K562 (cell line): ENCODE results near the gene SCYL1. TPM values are rescaled to one million over a fixed set of nuclear protein-coding genes. Genes with fewer than 3 reads are reported as not detected.

Experiments used
- ARID1B ChIP-seq: fragments of 450-650 bp; IDR thresholded peaks from 2 replicates; pipeline ENCODE4 v1.6.1; 2016; ENCODE audit warnings: antibody characterized with exemption, mild to moderate bottlenecking, inconsistent platforms
- ATF6 ChIP-seq: sonication (generic); formaldehyde crosslinking; IDR thresholded peaks from 2 replicates; pipeline ENCODE4 v1.4.0; 2020; ENCODE audit warnings: mild to moderate bottlenecking, missing genetic modification reagents
- BRD4 ChIP-seq: fragments of 200-600 bp; sonication (generic); IDR thresholded peaks from 2 replicates; pipeline ENCODE4 v1.6.1; 2017; ENCODE audit warnings: inconsistent platforms
- CBFA2T3 ChIP-seq: fragments of 450-650 bp; IDR thresholded peaks from 2 replicates; pipeline ENCODE4 v1.6.1; 2017
- E2F3 ChIP-seq: fragments of 250-450 bp; sonication (Bioruptor Pico); IDR thresholded peaks from 2 replicates; pipeline ENCODE4 v1.4.0; 2020; ENCODE audit warnings: mild to moderate bottlenecking
- FOXA3 ChIP-seq, 2 experiments: fragments of 450-650 bp in 1 of 2; sonication (generic) in 1 of 2; formaldehyde crosslinking; IDR thresholded peaks in 1 of 2; conservative IDR thresholded peaks in 1 of 2; 2 replicates each; pipeline versions ENCODE4 v1.4.0 to v1.8.0; 2020 to 2022; ENCODE audit warnings: mild to moderate bottlenecking in 2 of 2, missing genetic modification reagents in 1 of 2
- FOXP1 ChIP-seq: sonication (generic); formaldehyde crosslinking; IDR thresholded peaks from 2 replicates; pipeline ENCODE4 v1.8.0; 2022; ENCODE audit warnings: mild to moderate bottlenecking, missing genetic modification reagents
- HLTF ChIP-seq: fragments of 450-650 bp; IDR thresholded peaks from 2 replicates; pipeline ENCODE4 v1.6.1; 2016
- JUND ChIP-seq, 2 experiments: IDR thresholded peaks; 2 replicates in 1 of 2; 3 replicates in 1 of 2; pipeline ENCODE4 v1.6.1; 2011; ENCODE audit warnings: borderline replicate concordance in 2 of 2, low read depth in 2 of 2, low read length in 2 of 2, improper control_type of control experiment in 1 of 2, missing biosample characterization in 1 of 2, missing genetic modification characterization in 1 of 2, missing genetic modification reagents in 1 of 2
- KDM4B ChIP-seq, 2 experiments: fragments of 450-650 bp in 1 of 2; sonication (generic) in 1 of 2; IDR thresholded peaks; 2 replicates each; pipeline ENCODE4 v1.6.1; 2016 to 2017; ENCODE audit warnings: borderline replicate concordance in 2 of 2, antibody characterized with exemption in 1 of 2, low read depth in 1 of 2, mild to moderate bottlenecking in 1 of 2
- MCM5 ChIP-seq: fragments of 450-650 bp; IDR thresholded peaks from 2 replicates; pipeline ENCODE4 v1.6.1; 2016; ENCODE audit warnings: low read depth
- NFE2 ChIP-seq: IDR thresholded peaks from 2 replicates; pipeline ENCODE4 v1.6.1; 2014; ENCODE audit warnings: antibody characterized with exemption, low read depth
- NR2F6 ChIP-seq: fragments of 450-650 bp; formaldehyde crosslinking; IDR thresholded peaks from 2 replicates; pipeline ENCODE4 v1.4.0; 2020; ENCODE audit warnings: mild to moderate bottlenecking
- PHTF2 ChIP-seq: fragments of 250-450 bp; sonication (Bioruptor Pico); IDR thresholded peaks from 2 replicates; pipeline ENCODE4 v1.5.0; 2021; ENCODE audit warnings: mild to moderate bottlenecking
- PRPF4 ChIP-seq: fragments of 200-400 bp; formaldehyde crosslinking; IDR thresholded peaks from one replicate; pipeline ENCODE4 v1.6.1; 2017; ENCODE audit warnings: low read length, low read depth, mild to moderate bottlenecking; ENCODE audit not compliant: insufficient read depth, poor library complexity, severe bottlenecking
- RHOXF2B ChIP-seq: fragments of 250-450 bp; sonication (Bioruptor Pico); conservative IDR thresholded peaks from 2 replicates; pipeline ENCODE4 v1.5.1; 2021
- SRF ChIP-seq, 2 experiments: fragments of 250-450, 450-650 bp in 1 of 2; sonication (Bioruptor Pico) in 1 of 2; sonication (generic) in 1 of 2; formaldehyde crosslinking; IDR thresholded peaks; 2 replicates each; pipeline versions ENCODE4 v1.5.0 to v1.5.1; 2020 to 2022; ENCODE audit warnings: mild to moderate bottlenecking in 1 of 2, missing genetic modification reagents in 1 of 2
- SRSF7 ChIP-seq: fragments of 200-400 bp; formaldehyde crosslinking; optimal IDR thresholded peaks from 2 replicates; pipeline ENCODE3; 2017; ENCODE audit warnings: mild to moderate bottlenecking, low read depth, low read length
- STAT6 ChIP-seq: sonication (generic); formaldehyde crosslinking; IDR thresholded peaks from 2 replicates; pipeline ENCODE4 v1.8.1; 2023; ENCODE audit warnings: mild to moderate bottlenecking, missing genetic modification reagents
- U2AF1 ChIP-seq: fragments of 200-400 bp; formaldehyde crosslinking; optimal IDR thresholded peaks from 2 replicates; pipeline ENCODE3; 2017; ENCODE audit warnings: mild to moderate bottlenecking, low read depth, low read length, moderate library complexity
- ZNF134 ChIP-seq: fragments of 250-450 bp; sonication (Bioruptor Pico); conservative IDR thresholded peaks from 2 replicates; pipeline ENCODE4 v1.4.0; 2020
- ZNF174 ChIP-seq: fragments of 250-450 bp; sonication (Bioruptor Pico); IDR thresholded peaks from 2 replicates; pipeline ENCODE4 v1.4.0; 2020; ENCODE audit warnings: mild to moderate bottlenecking
- polyA plus RNA-seq, 8 experiments: library from polyadenylated mRNA; depleted of rRNA in 4 of 8; stranded (reverse) in 5 of 8; unstranded in 3 of 8; fragments of >200 nt; fragmentation: Nextera tagmentation in 2 of 8; fragmentation: Illumina TruSeq in 1 of 8; extraction: Ambion mirVana in 2 of 8; extraction: Trizol in 1 of 8; gene quantifications; 2 replicates each; pipeline versions ENCODE4 v1.2.1 to v1.2.3, GENCODE V29; 2011 to 2014; ENCODE audit warnings: inconsistent platforms in 1 of 8, missing spikeins in 1 of 8
- total RNA-seq, 7 experiments: library from RNA; depleted of rRNA in 6 of 7; stranded (reverse); fragments of >200 nt in 6 of 7; fragmentation: Illumina TruSeq in 2 of 7; extraction: Trizol in 2 of 7; gene quantifications; 2 replicates each; pipeline versions ENCODE4 v1.2.1 to v1.2.3, GENCODE V29; 2011 to 2021; ENCODE audit warnings: low replicate concordance in 1 of 7
- TF ChIP-seq, protein P1 (sequence below): fragments of 450-650 bp; IDR thresholded peaks from 2 replicates; pipeline ENCODE4 v1.7.0; 2016; ENCODE audit warnings: borderline replicate concordance

SCYL1 gene
- total and polyA plus RNA-seq, 9 of the 15 experiments (the other 6 are each of a cell fraction or from before 2014, with no cell fraction given) = 1.9 to 145 (median 57.6) TPM

DNA sequence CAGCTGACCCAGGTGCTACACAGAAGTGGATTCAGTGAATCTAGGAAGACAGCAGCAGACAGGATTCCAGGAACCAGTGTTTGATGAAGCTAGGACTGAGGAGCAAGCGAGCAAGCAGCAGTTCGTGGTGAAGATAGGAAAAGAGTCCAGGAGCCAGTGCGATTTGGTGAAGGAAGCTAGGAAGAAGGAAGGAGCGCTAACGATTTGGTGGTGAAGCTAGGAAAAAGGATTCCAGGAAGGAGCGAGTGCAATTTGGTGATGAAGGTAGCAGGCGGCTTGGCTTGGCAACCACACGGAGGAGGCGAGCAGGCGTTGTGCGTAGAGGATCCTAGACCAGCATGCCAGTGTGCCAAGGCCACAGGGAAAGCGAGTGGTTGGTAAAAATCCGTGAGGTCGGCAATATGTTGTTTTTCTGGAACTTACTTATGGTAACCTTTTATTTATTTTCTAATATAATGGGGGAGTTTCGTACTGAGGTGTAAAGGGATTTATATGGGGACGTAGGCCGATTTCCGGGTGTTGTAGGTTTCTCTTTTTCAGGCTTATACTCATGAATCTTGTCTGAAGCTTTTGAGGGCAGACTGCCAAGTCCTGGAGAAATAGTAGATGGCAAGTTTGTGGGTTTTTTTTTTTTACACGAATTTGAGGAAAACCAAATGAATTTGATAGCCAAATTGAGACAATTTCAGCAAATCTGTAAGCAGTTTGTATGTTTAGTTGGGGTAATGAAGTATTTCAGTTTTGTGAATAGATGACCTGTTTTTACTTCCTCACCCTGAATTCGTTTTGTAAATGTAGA, 24.3 kb upstream of the SCYL1 start (continued):
- TF ChIP-seq STAT6 (CRISPR knock-in tag) = no peak
- no peak for TF ChIP-seq E2F3 (CRISPR knock-in tag)
- TF ChIP-seq, protein P1, sequence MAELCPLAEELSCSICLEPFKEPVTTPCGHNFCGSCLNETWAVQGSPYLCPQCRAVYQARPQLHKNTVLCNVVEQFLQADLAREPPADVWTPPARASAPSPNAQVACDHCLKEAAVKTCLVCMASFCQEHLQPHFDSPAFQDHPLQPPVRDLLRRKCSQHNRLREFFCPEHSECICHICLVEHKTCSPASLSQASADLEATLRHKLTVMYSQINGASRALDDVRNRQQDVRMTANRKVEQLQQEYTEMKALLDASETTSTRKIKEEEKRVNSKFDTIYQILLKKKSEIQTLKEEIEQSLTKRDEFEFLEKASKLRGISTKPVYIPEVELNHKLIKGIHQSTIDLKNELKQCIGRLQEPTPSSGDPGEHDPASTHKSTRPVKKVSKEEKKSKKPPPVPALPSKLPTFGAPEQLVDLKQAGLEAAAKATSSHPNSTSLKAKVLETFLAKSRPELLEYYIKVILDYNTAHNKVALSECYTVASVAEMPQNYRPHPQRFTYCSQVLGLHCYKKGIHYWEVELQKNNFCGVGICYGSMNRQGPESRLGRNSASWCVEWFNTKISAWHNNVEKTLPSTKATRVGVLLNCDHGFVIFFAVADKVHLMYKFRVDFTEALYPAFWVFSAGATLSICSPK = no peak; the same call in 1 of the 2 replicates
- TF ChIP-seq FOXA3 (CRISPR knock-in tag; conservative IDR thresholded peaks at IDR 0.05 in 1 of 2, IDR thresholded peaks at IDR 0.05 in 1 of 2) = peak in 1 of 2 experiments; percentile 23; a peak in 2 of 4 replicates
- TF ChIP-seq MCM5 = no peak
- no peak for TF ChIP-seq ARID1B
- TF ChIP-seq SRSF7 = no peak
- TF ChIP-seq NFE2 = no peak
- TF ChIP-seq JUND (IDR thresholded peaks at IDR 0.05; ENCODE audit: borderline replicate concordance, low read depth, low read length) = no peak
- no peak for TF ChIP-seq JUND (tag; IDR thresholded peaks at IDR 0.05; ENCODE audit: borderline replicate concordance, low read depth, low read length)
- TF ChIP-seq ATF6 = no peak
- no peak; the same call in 1 of the 2 replicates for TF ChIP-seq BRD4
- peak in 1 of 2 experiments; percentile 69; a peak in 1 of 4 replicates for TF ChIP-seq SRF (CRISPR knock-in tag; IDR thresholded peaks at IDR 0.05)
- TF ChIP-seq ZNF134 (CRISPR knock-in tag) = no peak
- TF ChIP-seq PRPF4 = peak; percentile 84
- no peak for TF ChIP-seq ZNF174 (CRISPR knock-in tag)
- no peak for TF ChIP-seq RHOXF2B
- peak; percentile 66; the same call in 1 of the 2 replicates for TF ChIP-seq NR2F6
- TF ChIP-seq PHTF2 (CRISPR knock-in tag) = no peak
- TF ChIP-seq KDM4B (IDR thresholded peaks at IDR 0.05; ENCODE audit: borderline replicate concordance in 2 of 2, low read depth in 1 of 2) = no peak
- no peak for TF ChIP-seq CBFA2T3
- no peak for TF ChIP-seq FOXP1
- TF ChIP-seq U2AF1 = peak; percentile 24
- TF ChIP-seq HLTF = peak; percentile 67
